Measurements from ENCODE around the gene WWTR1. TPM values are rescaled to one million over a fixed set of nuclear protein-coding genes. Genes with fewer than 3 reads are reported as not detected.

WWTR1 gene
- total and polyA plus RNA-seq, 5 donors from 2014 or later, result 0.33 to 2.0 (median 1.6) TPM

- Histone ChIP-seq H3K4me1 (ENCODE audit: control insufficient read depth, insufficient read depth, low read length, poor library complexity, severe bottlenecking) (peaks cover 16% of the 10 kb centered on the region), H3K36me3 (ENCODE audit: control insufficient read depth, insufficient read depth, low read length) (no peaks in the 10 kb centered on the region), H3K27ac (ENCODE audit: insufficient read depth, low read length, poor library complexity, severe bottlenecking) (no peak overlapping the region), H3K9me3 (ENCODE audit: control insufficient read depth in 2 of 2, low read length in 2 of 2) (no peaks in the 10 kb centered on the region), H3K27me3 (ENCODE audit: control insufficient read depth, insufficient read depth, low read length) (peaks cover 8% of the 10 kb centered on the region), H3K4me3 (ENCODE audit: low read depth, low read length) (no peak overlapping the region)
- peak overlapping the region in 1 of 4 donors; percentile 10 for H3K4me3 Mint-ChIP-seq
- ATAC-seq (ENCODE audit: low read depth in 2 of 2), result no peak
- H3K27ac Mint-ChIP-seq, result no peak overlapping the region
- H3K27me3 Mint-ChIP-seq, result peaks cover 38% of the 10 kb centered on the region
- peaks cover 0 to 11% (median under 1%) of the 10 kb centered on the region in 4 donors for H3K4me1 Mint-ChIP-seq
- no peaks in the 10 kb centered on the region for H3K36me3 Mint-ChIP-seq
- no peaks in the 10 kb centered on the region for H3K9me3 Mint-ChIP-seq
- DNase-seq, result no peak
These were observed 4.5 kb upstream of the WWTR1 start for GRCh38 chr3:149662240-149662887.

GRCh38 chr3:149660462-149660861 is 2.6 kb upstream of the WWTR1 start:
- ATAC-seq (ENCODE audit: low read depth in 2 of 2), result no peak
- H3K27ac Mint-ChIP-seq, result no peak overlapping the region
- Histone ChIP-seq H3K27ac (ENCODE audit: insufficient read depth, low read length, poor library complexity, severe bottlenecking) (no peak overlapping the region), H3K9me3 (ENCODE audit: control insufficient read depth in 2 of 2, low read length in 2 of 2) (no peaks in the 10 kb centered on the region), H3K4me1 (ENCODE audit: control insufficient read depth, insufficient read depth, low read length, poor library complexity, severe bottlenecking) (peaks cover 21% of the 10 kb centered on the region), H3K4me3 (ENCODE audit: low read depth, low read length) (no peak overlapping the region), H3K36me3 (ENCODE audit: control insufficient read depth, insufficient read depth, low read length) (no peaks in the 10 kb centered on the region), H3K27me3 (ENCODE audit: control insufficient read depth, insufficient read depth, low read length) (peaks cover 10% of the 10 kb centered on the region)
- H3K4me1 Mint-ChIP-seq, result peaks cover 0 to 27% (median 6%) of the 10 kb centered on the region in 4 donors
- peaks cover 40% of the 10 kb centered on the region for H3K27me3 Mint-ChIP-seq
- H3K4me3 Mint-ChIP-seq, result peak overlapping the region in 3 of 4 donors; percentile 8 to 68 (median 8)
- no peak for DNase-seq
- H3K9me3 Mint-ChIP-seq, result no peaks in the 10 kb centered on the region
- H3K36me3 Mint-ChIP-seq, result no peaks in the 10 kb centered on the region

GRCh38 chr3:149658744-149659497 is 1.1 kb upstream of the WWTR1 start:
- Histone ChIP-seq H3K4me3 (ENCODE audit: low read depth, low read length) (peak overlapping the region; percentile 57), H3K4me1 (ENCODE audit: control insufficient read depth, insufficient read depth, low read length, poor library complexity, severe bottlenecking) (peaks cover 21% of the 10 kb centered on the region), H3K36me3 (ENCODE audit: control insufficient read depth, insufficient read depth, low read length) (no peaks in the 10 kb centered on the region), H3K27ac (ENCODE audit: insufficient read depth, low read length, poor library complexity, severe bottlenecking) (no peak overlapping the region), H3K9me3 (ENCODE audit: control insufficient read depth in 2 of 2, low read length in 2 of 2) (no peaks in the 10 kb centered on the region), H3K27me3 (ENCODE audit: control insufficient read depth, insufficient read depth, low read length) (peaks cover 12% of the 10 kb centered on the region)
- Mint-ChIP-seq H3K4me1 (peaks cover 0 to 31% (median 6%) of the 10 kb centered on the region in 4 donors), H3K4me3 (peak overlapping the region; percentile 85 to 93 (median 88)), H3K9me3 (peaks cover 0 to 1% (median 0%) of the 10 kb centered on the region in 7 donors), H3K27me3 (peaks cover 36% of the 10 kb centered on the region), H3K27ac (peak overlapping the region in 2 of 3 donors; percentile 46 to 78), H3K36me3 (no peaks in the 10 kb centered on the region)
- DNase-seq (no peak), ATAC-seq (ENCODE audit: low read depth in 2 of 2) (no peak)

- peak overlapping the region; percentile 87 to 93 (median 88) for H3K4me3 Mint-ChIP-seq
- Histone ChIP-seq H3K27ac (ENCODE audit: insufficient read depth, low read length, poor library complexity, severe bottlenecking) (no peak overlapping the region), H3K4me1 (ENCODE audit: control insufficient read depth, insufficient read depth, low read length, poor library complexity, severe bottlenecking) (peaks cover 24% of the 10 kb centered on the region), H3K27me3 (ENCODE audit: control insufficient read depth, insufficient read depth, low read length) (peaks cover 12% of the 10 kb centered on the region), H3K9me3 (ENCODE audit: control insufficient read depth in 2 of 2, low read length in 2 of 2) (no peaks in the 10 kb centered on the region), H3K36me3 (ENCODE audit: control insufficient read depth, insufficient read depth, low read length) (no peaks in the 10 kb centered on the region), H3K4me3 (ENCODE audit: low read depth, low read length) (peak overlapping the region; percentile 65)
- H3K36me3 Mint-ChIP-seq, result no peaks in the 10 kb centered on the region
- DNase-seq, result peak in 2 of 3 donors; percentile 18 to 33
- peaks cover 0 to 31% (median 6%) of the 10 kb centered on the region in 4 donors for H3K4me1 Mint-ChIP-seq
- ATAC-seq (ENCODE audit: low read depth in 2 of 2), result peak; percentile 43 to 52
- peak overlapping the region in 2 of 3 donors; percentile 38 to 76 for H3K27ac Mint-ChIP-seq
- peaks cover 0 to 1% (median 0%) of the 10 kb centered on the region in 7 donors for H3K9me3 Mint-ChIP-seq
- peaks cover 31% of the 10 kb centered on the region for H3K27me3 Mint-ChIP-seq
These were observed 402 bp downstream of the WWTR1 start for GRCh38 chr3:149657321-149657925.

GRCh38 chr3:149655826-149656574 is 1.8 kb downstream of the WWTR1 start:
- H3K4me1 ChIP-seq (ENCODE audit: control insufficient read depth, insufficient read depth, low read length, poor library complexity, severe bottlenecking), result peaks cover 24% of the 10 kb centered on the region
- ATAC-seq (ENCODE audit: low read depth in 2 of 2), result no peak
- peaks cover 25% of the 10 kb centered on the region for H3K27me3 Mint-ChIP-seq
- peak overlapping the region; percentile 7 for H3K4me3 ChIP-seq (ENCODE audit: low read depth, low read length)
- peaks cover 0 to 3% (median 0%) of the 10 kb centered on the region in 7 donors for H3K9me3 Mint-ChIP-seq
- no peaks in the 10 kb centered on the region for H3K9me3 ChIP-seq (ENCODE audit: control insufficient read depth in 2 of 2, low read length in 2 of 2)
- H3K36me3 ChIP-seq (ENCODE audit: control insufficient read depth, insufficient read depth, low read length), result no peaks in the 10 kb centered on the region
- no peak overlapping the region for H3K27ac Mint-ChIP-seq
- peaks cover 11% of the 10 kb centered on the region for H3K27me3 ChIP-seq (ENCODE audit: control insufficient read depth, insufficient read depth, low read length)
- H3K36me3 Mint-ChIP-seq, result no peaks in the 10 kb centered on the region
- H3K4me1 Mint-ChIP-seq, result peaks cover 0 to 31% (median 6%) of the 10 kb centered on the region in 4 donors
- H3K4me3 Mint-ChIP-seq, result peak overlapping the region; percentile 70 to 89 (median 72)
- no peak overlapping the region for H3K27ac ChIP-seq (ENCODE audit: insufficient read depth, low read length, poor library complexity, severe bottlenecking)
- no peak for DNase-seq

- ATAC-seq (ENCODE audit: low read depth in 2 of 2) (no peak), DNase-seq (no peak)
- Mint-ChIP-seq H3K4me1 (peaks cover 0 to 31% (median 6%) of the 10 kb centered on the region in 4 donors), H3K9me3 (peaks cover 0 to 3% (median 0%) of the 10 kb centered on the region in 7 donors), H3K4me3 (peak overlapping the region in 1 of 4 donors; percentile 47), H3K36me3 (no peaks in the 10 kb centered on the region), H3K27ac (no peak overlapping the region), H3K27me3 (peaks cover 22% of the 10 kb centered on the region)
- H3K4me3 ChIP-seq (ENCODE audit: low read depth, low read length), result no peak overlapping the region
- no peaks in the 10 kb centered on the region for H3K9me3 ChIP-seq (ENCODE audit: control insufficient read depth in 2 of 2, low read length in 2 of 2)
- H3K27ac ChIP-seq (ENCODE audit: insufficient read depth, low read length, poor library complexity, severe bottlenecking), result no peak overlapping the region
- no peaks in the 10 kb centered on the region for H3K36me3 ChIP-seq (ENCODE audit: control insufficient read depth, insufficient read depth, low read length)
- H3K4me1 ChIP-seq (ENCODE audit: control insufficient read depth, insufficient read depth, low read length, poor library complexity, severe bottlenecking), result peaks cover 24% of the 10 kb centered on the region
- peaks cover 7% of the 10 kb centered on the region for H3K27me3 ChIP-seq (ENCODE audit: control insufficient read depth, insufficient read depth, low read length)
These were observed 3.6 kb downstream of the WWTR1 start for GRCh38 chr3:149654188-149654601.

- H3K9me3 Mint-ChIP-seq, result peaks cover 0 to 3% (median 0%) of the 10 kb centered on the region in 7 donors
- H3K27me3 Mint-ChIP-seq, result peaks cover 18% of the 10 kb centered on the region
- Histone ChIP-seq H3K27me3 (ENCODE audit: control insufficient read depth, insufficient read depth, low read length) (peaks cover 7% of the 10 kb centered on the region), H3K27ac (ENCODE audit: insufficient read depth, low read length, poor library complexity, severe bottlenecking) (no peak overlapping the region), H3K4me3 (ENCODE audit: low read depth, low read length) (no peak overlapping the region), H3K4me1 (ENCODE audit: control insufficient read depth, insufficient read depth, low read length, poor library complexity, severe bottlenecking) (peaks cover 18% of the 10 kb centered on the region), H3K9me3 (ENCODE audit: control insufficient read depth in 2 of 2, low read length in 2 of 2) (no peaks in the 10 kb centered on the region), H3K36me3 (ENCODE audit: control insufficient read depth, insufficient read depth, low read length) (no peaks in the 10 kb centered on the region)
- H3K36me3 Mint-ChIP-seq, result no peaks in the 10 kb centered on the region
- DNase-seq (no peak), ATAC-seq (ENCODE audit: low read depth in 2 of 2) (no peak)
- H3K4me1 Mint-ChIP-seq, result peaks cover 0 to 26% (median 6%) of the 10 kb centered on the region in 4 donors
- no peak overlapping the region for H3K27ac Mint-ChIP-seq
- H3K4me3 Mint-ChIP-seq, result no peak overlapping the region
These were observed 4.3 kb downstream of the WWTR1 start for GRCh38 chr3:149653564-149653963.

Data from CD4-positive, CD25-positive, alpha-beta regulatory T cell (primary cell).